Muscle of leg (tissue), 11 donors: Measurements from ENCODE around the gene EMID1. TPM values are rescaled to one million over a fixed set of nuclear protein-coding genes. Genes with fewer than 3 reads are reported as not detected.
"Not testable (repeated sequence)": the region's sequence is repeated elsewhere in the genome, so short reads cannot be mapped to it uniquely, and the experiment has no call there.

Source experiments
- DNase-seq: peaks from one replicate; pipeline ENCODE4 v3.0.0; 2013
- H3K27ac ChIP-seq: one replicate; pipeline ENCODE4 v1.5.1; 2013; ENCODE audit warnings: mild to moderate bottlenecking, low read length, control low read depth
- H3K27me3 ChIP-seq: one replicate; pipeline ENCODE4 v1.6.1; 2013; ENCODE audit warnings: low read length; ENCODE audit not compliant: control insufficient read depth, insufficient read depth
- H3K36me3 ChIP-seq: one replicate; pipeline ENCODE4 v1.6.1; 2013; ENCODE audit warnings: low read length; ENCODE audit not compliant: control insufficient read depth, insufficient read depth
- H3K4me1 ChIP-seq: one replicate; pipeline ENCODE4 v1.6.1; 2013; ENCODE audit warnings: low read length; ENCODE audit not compliant: control insufficient read depth, insufficient read depth
- H3K4me3 ChIP-seq: one replicate; pipeline ENCODE4 v1.5.1; 2013; ENCODE audit warnings: low read length, control low read depth
- H3K9me3 ChIP-seq: replicated peaks from 2 replicates; pipeline ENCODE4 v1.6.1; 2013; ENCODE audit warnings: low read depth, low read length; ENCODE audit not compliant: control insufficient read depth
- WGBS: methylation state at CpG from one replicate; pipeline ENCODE4 v1.1.5; 2013; ENCODE audit warnings: missing lambda C conversion rate; ENCODE audit not compliant: insufficient coverage; 5-methylcytosine and 5-hydroxymethylcytosine counted together
- polyA plus RNA-seq, 8 donors: library from polyadenylated mRNA; unstranded; fragments of 120-200 nt; gene quantifications; one replicate each; pipeline versions ENCODE4 v1.2.1 to v1.2.3, GENCODE V29; 2013; ENCODE audit warnings: inconsistent platforms in 1 of 8, low replicate concordance in 1 of 8; ENCODE audit not compliant: insufficient read length in 8 of 8, insufficient read depth in 1 of 8
- total RNA-seq: library from RNA; stranded (reverse); fragments of 120-200 nt; gene quantifications from one replicate; pipeline ENCODE4 v1.2.4, GENCODE V29; 2013

Gene EMID1
- total and polyA plus RNA-seq, 9 donors, result 5.2 to 20.4 (median 7.2) TPM

DNA sequence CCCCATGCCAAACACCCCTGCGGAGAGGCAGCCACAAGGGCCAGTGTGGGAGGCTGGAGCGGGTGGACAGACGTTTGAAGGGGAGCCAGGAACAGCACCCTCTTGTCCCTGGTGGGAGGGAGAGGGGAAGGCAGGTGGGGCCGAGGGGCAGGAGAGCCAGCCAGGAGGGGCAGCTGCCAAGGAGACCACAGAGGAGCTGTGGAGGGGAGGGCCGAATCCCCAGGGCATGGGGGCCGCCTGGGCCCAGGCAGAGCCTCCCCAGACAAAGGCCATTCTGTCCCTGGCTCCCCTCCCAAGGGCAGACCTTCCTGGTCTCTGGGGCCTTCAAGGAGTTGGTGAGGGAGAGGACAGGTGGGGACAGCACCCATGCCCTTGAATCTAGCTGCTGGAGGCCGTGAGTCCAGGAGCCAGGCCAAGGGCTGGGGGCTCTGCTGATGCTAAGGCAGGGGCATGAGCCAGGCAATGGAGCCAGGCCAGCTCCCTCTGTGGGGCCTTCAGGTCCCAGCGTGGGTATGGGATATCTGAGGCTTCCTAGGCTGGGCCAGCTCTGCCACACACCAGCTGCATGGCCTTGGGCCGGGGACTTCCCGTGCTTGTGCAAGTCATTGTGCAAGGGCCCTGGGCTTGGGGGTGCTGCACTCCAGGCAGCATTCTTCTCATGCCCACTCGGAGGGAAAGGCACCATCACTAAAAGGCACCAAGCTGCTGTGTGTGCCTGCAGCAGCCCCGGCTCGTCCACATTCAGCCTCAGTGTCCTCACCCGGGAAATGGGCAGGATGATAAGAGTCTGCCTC, 11.4 kb downstream of the EMID1 start:
- no peak overlapping the region for H3K4me3 ChIP-seq
- peaks cover 8% of the 10 kb centered on the region for H3K4me1 ChIP-seq
- H3K27ac ChIP-seq, result no peak overlapping the region
- no peaks in the 10 kb centered on the region for H3K9me3 ChIP-seq
- no peaks in the 10 kb centered on the region for H3K27me3 ChIP-seq
- DNase-seq, result peak; percentile 21
- WGBS, result 70% methylated on average over 13 of the region's 14 CpGs
- H3K36me3 ChIP-seq, result no peaks in the 10 kb centered on the region

DNA sequence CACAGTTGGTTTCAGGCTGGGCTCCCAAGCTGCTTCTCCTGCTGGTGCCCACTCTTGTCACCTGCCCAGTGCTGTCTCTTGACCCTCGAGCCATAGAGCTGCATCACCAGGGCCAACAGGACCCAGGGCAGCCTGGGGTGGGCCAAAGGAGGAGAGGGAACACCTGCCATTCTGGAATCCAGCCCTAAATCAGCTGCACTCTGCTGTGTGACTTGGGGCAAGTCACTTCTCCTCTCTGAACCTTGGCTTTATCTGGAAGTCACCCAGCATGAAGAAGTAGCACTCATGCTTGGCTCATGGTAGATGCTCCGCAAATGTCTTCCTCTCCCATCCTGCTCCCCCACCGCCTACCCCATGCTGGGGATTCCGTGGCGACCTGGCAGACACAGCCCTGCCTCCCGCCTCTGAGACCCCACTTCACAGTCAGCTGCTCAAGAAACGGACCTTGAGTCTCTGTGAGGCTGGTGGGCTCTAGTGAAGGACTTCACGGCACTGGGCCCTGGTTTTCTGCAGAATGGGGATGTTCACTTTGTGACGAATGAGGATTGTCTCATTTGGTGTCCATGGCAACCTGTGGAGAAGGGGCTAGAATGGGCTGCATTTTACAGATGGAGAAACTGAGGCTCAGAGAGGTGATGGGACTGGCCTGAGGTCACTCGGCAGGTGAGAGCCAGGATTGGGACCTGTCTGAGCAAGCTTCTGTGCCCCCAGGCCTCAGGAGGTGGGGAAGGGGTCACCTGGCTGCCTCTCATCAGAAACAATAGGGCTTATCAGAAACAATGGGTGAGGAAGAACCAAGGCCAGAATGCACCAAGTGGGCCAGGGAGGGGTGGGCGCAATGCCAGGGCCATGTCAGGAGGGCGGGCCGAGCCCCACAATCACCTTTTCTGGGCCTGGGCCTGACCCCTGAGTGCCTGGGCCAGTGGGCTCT, 12.4 kb downstream of the EMID1 start:
- Histone ChIP-seq H3K4me3 (no peak overlapping the region), H3K27ac (no peak overlapping the region), H3K4me1 (peaks cover 8% of the 10 kb centered on the region), H3K27me3 (no peaks in the 10 kb centered on the region), H3K36me3 (no peaks in the 10 kb centered on the region), H3K9me3 (no peaks in the 10 kb centered on the region)
- DNase-seq, result no peak
- WGBS, result 83% methylated on average over 10 of the region's 13 CpGs

DNA sequence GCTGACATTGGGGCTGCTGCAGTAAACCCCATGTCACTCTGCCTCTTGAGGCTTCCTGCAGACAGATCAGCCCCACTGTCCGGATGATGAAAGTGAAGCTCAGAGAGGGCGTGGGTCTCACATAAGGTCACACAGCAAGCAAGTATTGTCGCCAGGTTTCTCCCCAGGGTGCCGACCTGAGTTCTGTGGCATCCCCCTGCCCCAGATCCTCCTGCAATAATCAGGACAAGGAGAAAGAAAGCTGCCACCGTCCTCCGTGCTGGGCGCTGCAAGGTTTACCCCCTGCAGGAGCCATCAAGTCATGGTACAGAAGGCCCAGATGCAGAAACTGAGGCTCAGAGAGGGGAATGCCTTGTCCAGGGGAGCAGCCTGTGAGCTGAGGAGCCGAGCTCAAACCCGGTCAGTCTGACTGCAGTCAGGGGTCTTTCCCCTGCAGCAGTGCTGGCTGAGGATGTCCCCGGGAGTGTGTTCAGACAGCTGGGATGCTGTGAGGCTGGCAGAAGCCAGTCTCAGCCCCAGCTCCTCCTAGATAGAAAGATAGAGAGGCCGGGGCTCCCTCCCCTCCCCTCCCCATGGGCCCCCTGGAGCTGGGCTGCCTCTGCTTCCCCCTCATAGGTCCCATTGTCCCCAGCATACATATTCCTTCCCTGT, 13.2 kb downstream of the EMID1 start:
- H3K27me3 ChIP-seq, result no peaks in the 10 kb centered on the region
- no peak overlapping the region for H3K4me3 ChIP-seq
- no peak for DNase-seq
- peaks cover 16% of the 10 kb centered on the region for H3K4me1 ChIP-seq
- H3K9me3 ChIP-seq, result no peaks in the 10 kb centered on the region
- 74% methylated on average over 10 of the region's 11 CpGs for WGBS
- no peak overlapping the region for H3K27ac ChIP-seq
- no peaks in the 10 kb centered on the region for H3K36me3 ChIP-seq

DNA sequence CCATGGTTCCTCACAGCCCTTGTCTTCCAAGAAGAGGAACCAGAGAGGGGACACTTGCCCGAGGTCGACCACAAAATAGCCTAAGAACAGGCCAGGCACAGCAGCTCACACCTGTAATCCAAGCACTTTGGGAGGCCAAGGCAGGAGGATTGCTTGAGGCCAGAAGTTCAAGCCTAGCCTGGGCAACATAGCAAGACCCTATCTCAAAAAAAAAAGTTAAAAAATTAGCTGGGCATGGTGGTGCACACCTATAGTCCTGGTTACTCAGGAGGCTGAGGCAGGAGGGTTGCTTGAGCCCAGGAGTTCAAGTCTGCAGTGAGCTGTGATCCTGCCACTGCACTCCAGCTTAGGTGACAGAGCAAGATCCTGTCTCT, 13.7 kb downstream of the EMID1 start:
- H3K4me1 ChIP-seq, result peaks cover 21% of the 10 kb centered on the region
- WGBS, result no CpG with 5 or more reads among the region's 2 CpGs
- DNase-seq, H3K36me3 ChIP-seq, H3K9me3 ChIP-seq, H3K4me3 ChIP-seq, H3K27ac ChIP-seq, H3K27me3 ChIP-seq: not testable (repeated sequence)

DNA sequence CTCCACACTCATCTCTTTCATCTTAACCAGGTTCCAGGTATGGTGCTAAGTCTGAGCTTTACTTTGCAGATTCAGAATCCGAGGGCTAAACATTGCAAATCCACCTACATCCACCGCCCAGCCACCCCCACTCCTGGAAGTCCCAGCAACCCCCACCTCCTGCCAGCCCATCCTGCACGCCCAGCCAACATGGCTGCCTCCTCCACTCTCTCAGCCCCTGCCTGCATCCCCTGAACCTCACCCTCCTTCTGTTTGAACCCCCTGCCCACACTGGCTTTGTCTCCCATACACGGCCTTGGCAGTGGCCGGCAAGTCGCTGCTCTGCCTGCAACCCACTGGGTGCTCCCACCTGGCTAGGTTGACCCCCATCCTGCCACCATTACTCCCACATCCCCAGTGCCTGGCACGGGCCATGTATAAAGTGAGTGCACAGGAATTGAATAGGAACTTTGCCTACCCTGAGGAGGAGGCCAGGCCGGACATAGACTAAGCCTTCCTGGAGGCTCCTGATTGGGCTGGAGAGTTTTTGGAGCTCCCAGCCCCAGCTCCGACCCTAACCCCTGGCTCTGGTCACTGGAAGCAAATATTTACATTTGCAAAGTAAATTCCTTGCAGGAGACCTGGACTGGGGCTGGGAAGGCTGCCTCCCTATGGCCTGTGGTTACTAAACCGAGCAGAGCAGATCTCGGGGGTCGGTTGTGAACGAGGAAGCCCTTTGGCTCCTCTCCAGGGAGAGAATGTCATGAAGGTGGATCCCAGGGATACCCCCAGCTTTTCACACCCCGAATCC, 14.4 kb downstream of the EMID1 start:
- Histone ChIP-seq H3K27me3 (no peaks in the 10 kb centered on the region), H3K4me1 (peaks cover 28% of the 10 kb centered on the region), H3K36me3 (no peaks in the 10 kb centered on the region), H3K4me3 (no peak overlapping the region), H3K9me3 (no peaks in the 10 kb centered on the region), H3K27ac (no peak overlapping the region)
- no peak for DNase-seq
- 58% methylated on average over 11 of the region's 14 CpGs for WGBS

DNA sequence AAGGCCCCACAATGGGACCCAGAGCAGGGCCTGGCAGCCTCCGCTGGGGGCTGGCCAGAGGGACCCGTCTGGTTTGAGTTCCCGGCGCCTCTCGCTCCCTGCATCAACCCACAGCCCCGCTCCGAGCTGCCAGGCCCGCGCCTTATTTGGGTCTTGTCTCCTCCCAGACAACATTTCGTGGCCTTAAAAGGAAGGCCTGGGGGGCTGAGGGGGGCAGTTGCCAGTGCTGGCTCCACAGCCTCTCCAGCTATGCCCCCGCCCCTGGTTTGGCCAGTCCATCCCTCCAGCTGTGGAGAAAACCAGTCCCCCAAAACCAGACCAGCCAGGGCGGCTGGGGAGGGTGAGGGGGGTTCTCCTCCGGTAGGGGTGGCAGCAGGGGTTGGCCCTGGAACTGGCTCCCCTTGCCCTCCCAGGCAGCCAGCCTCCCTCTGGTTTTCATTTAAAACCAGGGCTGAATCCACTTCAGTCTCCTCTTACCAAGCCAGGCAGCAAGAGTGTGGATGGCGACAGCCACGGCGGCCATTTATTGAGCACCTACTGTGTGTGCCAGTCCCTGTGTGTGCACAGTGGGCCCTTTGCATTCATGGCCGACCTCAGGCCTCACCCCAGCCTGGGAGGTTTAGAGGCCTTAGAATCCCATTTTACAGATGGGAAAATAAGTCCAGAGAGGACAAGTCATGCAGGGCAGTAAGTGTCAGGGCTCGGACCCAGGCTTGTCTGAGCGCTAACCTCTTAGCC, 18.6 kb downstream of the EMID1 start:
- H3K27ac ChIP-seq, result peak overlapping the region; percentile 87
- peak; percentile 78 for DNase-seq

DNA sequence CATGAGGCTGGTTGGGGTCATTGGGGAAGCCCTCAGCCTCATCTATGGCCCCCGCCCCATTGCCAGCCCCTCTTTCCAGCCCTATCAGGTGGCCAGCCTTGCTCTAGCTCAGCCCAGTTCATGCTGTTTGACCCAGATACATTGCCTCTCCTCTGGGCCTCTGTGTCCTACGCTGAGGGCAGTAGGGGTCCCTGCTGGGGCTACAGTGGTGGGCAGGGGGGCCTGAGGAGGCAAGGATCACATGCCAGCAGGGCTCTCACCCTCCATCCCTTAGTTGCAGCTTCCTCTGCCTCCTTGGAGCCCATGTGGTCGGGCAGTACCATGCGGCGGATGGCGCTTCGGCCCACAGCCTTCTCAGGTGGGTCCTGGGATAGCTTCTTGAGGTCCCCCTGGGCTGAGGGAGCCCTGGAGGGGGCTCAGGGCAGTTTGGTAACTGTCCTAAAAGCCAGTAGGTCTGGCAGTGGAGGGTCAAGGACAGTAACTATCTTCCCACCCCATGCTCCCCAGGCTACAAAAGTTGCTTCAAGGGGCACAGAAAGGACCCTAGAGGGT, 19.2 kb downstream of the EMID1 start:
- no peaks in the 10 kb centered on the region for H3K27me3 ChIP-seq
- H3K9me3 ChIP-seq, result no peaks in the 10 kb centered on the region
- H3K27ac ChIP-seq, result peak overlapping the region; percentile 87
- WGBS, result 100% methylated on average over 1 of the region's 7 CpGs
- H3K36me3 ChIP-seq, result no peaks in the 10 kb centered on the region
- no peak for DNase-seq
- H3K4me3 ChIP-seq, result no peak overlapping the region
- H3K4me1 ChIP-seq, result peaks cover 36% of the 10 kb centered on the region

More for the DNA sequence above, 18.6 kb downstream of the EMID1 start:
- Histone ChIP-seq H3K4me1 (peaks cover 36% of the 10 kb centered on the region), H3K27me3 (no peaks in the 10 kb centered on the region), H3K9me3 (no peaks in the 10 kb centered on the region), H3K36me3 (no peaks in the 10 kb centered on the region), H3K4me3 (no peak overlapping the region)
- WGBS, result 68% methylated on average over 14 of the region's 19 CpGs

DNA sequence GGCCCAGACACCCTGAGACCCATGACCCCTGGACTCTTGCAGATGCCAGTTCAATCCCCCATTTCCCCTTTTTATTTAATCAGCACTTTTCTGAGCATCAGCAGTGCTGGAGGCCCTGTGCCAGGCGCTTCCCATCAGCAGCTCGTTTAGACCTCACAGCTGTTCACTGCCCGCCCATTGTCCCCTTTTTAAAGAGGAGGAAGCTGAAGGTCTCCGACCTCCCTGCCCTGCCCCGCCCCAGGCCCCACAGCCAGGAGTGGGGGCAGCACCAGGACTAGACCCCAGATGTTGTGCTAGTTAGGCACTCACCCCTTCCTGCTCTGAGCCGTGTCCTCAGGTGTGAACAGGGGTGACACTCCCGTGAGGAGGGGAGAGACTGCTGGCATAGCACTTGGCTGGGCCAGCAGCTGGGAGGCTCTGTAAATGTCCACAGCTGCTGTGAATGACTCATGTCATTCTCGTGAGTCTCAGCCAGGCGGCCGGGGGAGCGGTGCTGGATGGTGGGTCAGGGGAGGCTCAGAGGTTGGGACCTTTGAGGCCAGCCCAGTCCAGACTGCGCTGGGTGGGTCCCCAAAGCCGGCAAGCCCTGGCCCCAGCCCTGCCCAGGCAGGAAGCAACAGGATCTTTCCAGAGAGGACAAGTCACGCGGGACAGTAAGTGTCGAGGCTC, 19.9 kb downstream of the EMID1 start:
- 19% methylated on average over 15 of the region's 16 CpGs for WGBS
- Histone ChIP-seq H3K27ac (peak overlapping the region; percentile 87), H3K4me1 (peaks cover 36% of the 10 kb centered on the region), H3K27me3 (no peaks in the 10 kb centered on the region), H3K4me3 (no peak overlapping the region), H3K9me3 (no peaks in the 10 kb centered on the region), H3K36me3 (no peaks in the 10 kb centered on the region)
- peak; percentile 89 for DNase-seq
